Stomach (tissue), 4 donors: ENCODE measurements around the gene F7.

Experiments
- EP300 ChIP-seq: sonication (generic); formaldehyde crosslinking; IDR thresholded peaks from one replicate; pipeline ENCODE4 v1.6.1; 2017; ENCODE audit warnings: antibody characterized with exemption
- POLR2AphosphoS5 ChIP-seq, 3 donors: sonication (generic); formaldehyde crosslinking; IDR thresholded peaks; one replicate each; pipeline ENCODE4 v1.6.1; 2016; ENCODE audit warnings: antibody characterized with exemption in 3 of 3
- TF ChIP-seq, protein P1 (sequence below), 7 experiments: fragments of 450-650 bp in 4 of 7; fragments of 200-600 bp in 3 of 7; sonication (generic) in 3 of 7; IDR thresholded peaks; one replicate each; pipeline ENCODE4 v1.5.1; 2016 to 2019; ENCODE audit warnings: antibody characterized with exemption in 7 of 7, control low read depth in 2 of 7, mild to moderate bottlenecking in 1 of 7

DNA sequence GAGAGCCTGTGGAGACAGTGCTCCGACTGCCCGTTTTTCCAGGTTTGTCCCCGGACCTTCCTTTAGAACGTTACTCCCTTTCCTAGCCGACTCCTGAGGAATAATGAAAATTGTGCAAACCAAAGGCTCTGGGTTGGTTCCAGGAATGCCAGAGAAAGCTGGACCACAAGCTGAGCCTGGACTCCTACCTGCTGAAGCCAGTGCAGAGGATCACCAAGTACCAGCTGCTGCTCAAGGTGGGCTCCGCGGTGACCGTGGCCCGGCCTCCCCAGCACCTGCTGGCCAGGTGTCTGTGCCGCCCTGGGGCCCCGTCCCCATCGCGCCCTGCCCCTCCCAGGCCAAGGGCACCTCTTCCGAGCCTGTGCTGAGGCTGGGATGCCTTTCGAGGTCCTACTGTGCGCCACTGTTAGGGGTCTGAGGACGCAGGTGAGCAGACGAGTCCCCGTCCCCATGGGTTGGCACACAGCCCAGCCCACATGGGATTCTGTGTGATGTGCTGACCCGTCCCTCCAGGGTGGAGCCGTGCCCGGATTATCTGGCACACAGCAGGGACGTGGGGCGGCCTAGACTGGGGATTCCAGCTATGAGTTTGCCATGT is 20.5 kb upstream of the F7 start:
- TF ChIP-seq, protein P1, sequence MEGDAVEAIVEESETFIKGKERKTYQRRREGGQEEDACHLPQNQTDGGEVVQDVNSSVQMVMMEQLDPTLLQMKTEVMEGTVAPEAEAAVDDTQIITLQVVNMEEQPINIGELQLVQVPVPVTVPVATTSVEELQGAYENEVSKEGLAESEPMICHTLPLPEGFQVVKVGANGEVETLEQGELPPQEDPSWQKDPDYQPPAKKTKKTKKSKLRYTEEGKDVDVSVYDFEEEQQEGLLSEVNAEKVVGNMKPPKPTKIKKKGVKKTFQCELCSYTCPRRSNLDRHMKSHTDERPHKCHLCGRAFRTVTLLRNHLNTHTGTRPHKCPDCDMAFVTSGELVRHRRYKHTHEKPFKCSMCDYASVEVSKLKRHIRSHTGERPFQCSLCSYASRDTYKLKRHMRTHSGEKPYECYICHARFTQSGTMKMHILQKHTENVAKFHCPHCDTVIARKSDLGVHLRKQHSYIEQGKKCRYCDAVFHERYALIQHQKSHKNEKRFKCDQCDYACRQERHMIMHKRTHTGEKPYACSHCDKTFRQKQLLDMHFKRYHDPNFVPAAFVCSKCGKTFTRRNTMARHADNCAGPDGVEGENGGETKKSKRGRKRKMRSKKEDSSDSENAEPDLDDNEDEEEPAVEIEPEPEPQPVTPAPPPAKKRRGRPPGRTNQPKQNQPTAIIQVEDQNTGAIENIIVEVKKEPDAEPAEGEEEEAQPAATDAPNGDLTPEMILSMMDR (IDR thresholded peaks at IDR 0.05) = no peak
- TF ChIP-seq EP300 (no peak), POLR2AphosphoS5 (IDR thresholded peaks at IDR 0.05) (no peak)
